ENCODE results near the gene BMI1. TPM values are rescaled to one million over a fixed set of nuclear protein-coding genes. Genes with fewer than 3 reads are reported as not detected.

The BMI1 gene
- polyA plus RNA-seq, 1 experiment, result 50.4 TPM

DNA sequence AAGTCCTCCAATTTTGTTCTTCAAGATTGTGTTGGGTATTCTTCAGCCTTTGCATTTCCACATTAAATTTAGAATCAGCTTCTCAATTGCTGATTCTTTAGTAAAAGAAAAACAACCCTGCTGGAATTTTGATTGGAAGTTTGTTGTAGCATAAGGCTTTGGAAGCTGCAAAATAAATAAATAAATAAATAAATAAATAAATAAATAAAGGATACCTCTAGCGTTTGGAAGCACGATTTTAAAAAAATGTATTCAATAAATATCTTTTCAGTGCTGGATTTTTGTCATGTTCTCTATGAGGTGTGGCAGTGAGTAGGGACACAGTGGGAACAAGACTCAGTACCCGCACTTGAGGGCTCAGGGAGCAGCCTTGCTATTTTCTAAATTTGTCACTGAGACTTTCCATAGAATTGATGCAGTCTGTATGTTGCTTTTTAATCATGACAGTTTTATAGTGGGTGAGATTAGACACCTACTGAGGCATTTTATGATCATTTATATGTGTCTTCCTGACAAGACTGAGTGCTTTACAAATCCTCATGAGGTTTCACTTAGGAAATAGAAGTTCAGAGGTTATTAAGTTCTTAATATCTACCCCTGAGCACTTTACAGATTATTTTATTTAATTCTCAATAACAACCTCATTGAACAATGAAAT lies 27.0 kb upstream of the BMI1 start:
- POLR2A ChIA-PET, result no interaction called here
- H3K4me3 ChIP-seq (ENCODE audit: low read depth, low read length), result no peak overlapping the region
- CTCF ChIA-PET, result no interaction called here

GRCh38 chr10:22294694-22295093 lies 26.2 kb upstream of the BMI1 start:
- TF ChIP-seq, protein P1, sequence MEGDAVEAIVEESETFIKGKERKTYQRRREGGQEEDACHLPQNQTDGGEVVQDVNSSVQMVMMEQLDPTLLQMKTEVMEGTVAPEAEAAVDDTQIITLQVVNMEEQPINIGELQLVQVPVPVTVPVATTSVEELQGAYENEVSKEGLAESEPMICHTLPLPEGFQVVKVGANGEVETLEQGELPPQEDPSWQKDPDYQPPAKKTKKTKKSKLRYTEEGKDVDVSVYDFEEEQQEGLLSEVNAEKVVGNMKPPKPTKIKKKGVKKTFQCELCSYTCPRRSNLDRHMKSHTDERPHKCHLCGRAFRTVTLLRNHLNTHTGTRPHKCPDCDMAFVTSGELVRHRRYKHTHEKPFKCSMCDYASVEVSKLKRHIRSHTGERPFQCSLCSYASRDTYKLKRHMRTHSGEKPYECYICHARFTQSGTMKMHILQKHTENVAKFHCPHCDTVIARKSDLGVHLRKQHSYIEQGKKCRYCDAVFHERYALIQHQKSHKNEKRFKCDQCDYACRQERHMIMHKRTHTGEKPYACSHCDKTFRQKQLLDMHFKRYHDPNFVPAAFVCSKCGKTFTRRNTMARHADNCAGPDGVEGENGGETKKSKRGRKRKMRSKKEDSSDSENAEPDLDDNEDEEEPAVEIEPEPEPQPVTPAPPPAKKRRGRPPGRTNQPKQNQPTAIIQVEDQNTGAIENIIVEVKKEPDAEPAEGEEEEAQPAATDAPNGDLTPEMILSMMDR (IDR thresholded peaks at IDR 0.05; ENCODE audit: low read depth, low read length), result no peak
- no peaks in the 10 kb centered on the region for H3K9me3 ChIP-seq (ENCODE audit: control insufficient read depth, insufficient read depth, low read length)
- no peak overlapping the region for H3K4me3 ChIP-seq (ENCODE audit: low read depth, low read length)
- no peak for DNase-seq (ENCODE audit: low read depth, low spot score)
- ChIA-PET POLR2A (no interaction called here), CTCF (no interaction called here)
- H3K27me3 ChIP-seq (ENCODE audit: control insufficient read depth, insufficient read depth, low read length), result no peaks in the 10 kb centered on the region
- H3K27ac ChIP-seq (ENCODE audit: low read depth, low read length), result no peak overlapping the region

More for the DNA sequence above, 27.0 kb upstream of the BMI1 start:
- DNase-seq (ENCODE audit: low read depth, low spot score), result no peak
- no peaks in the 10 kb centered on the region for H3K27me3 ChIP-seq (ENCODE audit: control insufficient read depth, insufficient read depth, low read length)
- TF ChIP-seq, protein P1 (IDR thresholded peaks at IDR 0.05; ENCODE audit: low read depth, low read length), result no peak
- H3K27ac ChIP-seq (ENCODE audit: low read depth, low read length), result no peak overlapping the region
- H3K9me3 ChIP-seq (ENCODE audit: control insufficient read depth, insufficient read depth, low read length), result no peaks in the 10 kb centered on the region

GRCh38 chr10:22301193-22301592 lies 19.7 kb upstream of the BMI1 start:
- Histone ChIP-seq H3K27me3 (ENCODE audit: control insufficient read depth, insufficient read depth, low read length) (no peaks in the 10 kb centered on the region), H3K9me3 (ENCODE audit: control insufficient read depth, insufficient read depth, low read length) (no peaks in the 10 kb centered on the region), H3K4me3 (ENCODE audit: low read depth, low read length) (no peak overlapping the region), H3K27ac (ENCODE audit: low read depth, low read length) (no peak overlapping the region)
- DNase-seq (ENCODE audit: low read depth, low spot score), result no peak
- TF ChIP-seq, protein P1 (IDR thresholded peaks at IDR 0.05; ENCODE audit: low read depth, low read length), result 0 out of 2 replicates have a peak, but pooled peaks have one; percentile 7
- POLR2A ChIA-PET, result no interaction called here
- CTCF ChIA-PET, result no interaction called here

DNA sequence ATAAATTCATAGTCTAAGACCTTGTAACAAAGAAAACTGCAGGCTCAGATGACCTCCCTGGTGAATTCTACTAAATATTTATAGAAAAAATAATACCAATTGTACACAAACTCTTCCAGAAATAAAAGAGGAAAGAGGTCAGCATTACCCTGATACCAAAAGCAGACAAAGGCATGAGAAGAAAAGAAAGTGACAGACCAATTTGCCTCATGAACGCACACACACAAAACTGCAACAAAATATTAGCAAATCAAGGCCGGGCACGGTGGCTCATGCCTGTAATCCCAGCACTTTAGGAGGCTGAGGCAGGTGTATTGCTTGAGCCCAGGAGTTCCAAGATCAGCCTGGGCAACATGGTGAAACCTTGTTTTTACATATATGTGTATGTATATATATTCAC lies 17.4 kb upstream of the BMI1 start:
- ChIA-PET POLR2A (no interaction called here), CTCF (no interaction called here)
- no peaks in the 10 kb centered on the region for H3K9me3 ChIP-seq (ENCODE audit: control insufficient read depth, insufficient read depth, low read length)
- TF ChIP-seq, protein P1 (IDR thresholded peaks at IDR 0.05; ENCODE audit: low read depth, low read length), result no peak
- no peak for DNase-seq (ENCODE audit: low read depth, low spot score)
- no peaks in the 10 kb centered on the region for H3K27me3 ChIP-seq (ENCODE audit: control insufficient read depth, insufficient read depth, low read length)
- H3K4me3 ChIP-seq (ENCODE audit: low read depth, low read length), result no peak overlapping the region
- H3K27ac ChIP-seq (ENCODE audit: low read depth, low read length), result no peak overlapping the region

DNA sequence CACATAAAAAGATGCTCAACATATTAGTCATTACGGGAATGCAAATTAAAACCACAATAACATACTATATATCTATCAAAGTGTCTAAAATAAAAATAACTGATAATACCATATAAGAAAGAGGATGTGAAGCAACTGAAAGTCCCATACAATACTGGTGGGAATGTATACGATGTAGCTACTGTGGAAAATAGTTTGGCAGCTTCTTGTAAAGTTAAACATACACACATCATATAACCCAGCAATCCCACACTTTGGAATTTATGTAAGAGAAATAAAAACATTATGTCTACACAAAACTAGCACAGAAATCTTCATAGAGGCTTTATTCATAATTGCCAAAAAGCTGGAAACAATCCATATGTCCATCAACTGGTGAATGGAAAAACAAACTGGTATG lies 15.2 kb upstream of the BMI1 start:
- H3K9me3 ChIP-seq (ENCODE audit: control insufficient read depth, insufficient read depth, low read length), result no peaks in the 10 kb centered on the region
- TF ChIP-seq, protein P1 (IDR thresholded peaks at IDR 0.05; ENCODE audit: low read depth, low read length), result no peak
- ChIA-PET POLR2A (no interaction called here), CTCF (no interaction called here)
- DNase-seq (ENCODE audit: low read depth, low spot score), result no peak
- H3K27me3 ChIP-seq (ENCODE audit: control insufficient read depth, insufficient read depth, low read length), result no peaks in the 10 kb centered on the region
- no peak overlapping the region for H3K27ac ChIP-seq (ENCODE audit: low read depth, low read length)
- no peak overlapping the region for H3K4me3 ChIP-seq (ENCODE audit: low read depth, low read length)
